HCEC 1CT (cell line): ENCODE measurements around the gene GARNL3.
A peak's percentile ranks its signal among the peaks of the same experiment; 100 is the strongest.

Experiments
- DNase-seq: peaks from one replicate; pipeline ENCODE4 v3.0.0-alpha.2; 2017

Gene GARNL3

GRCh38 chr9:127390248-127390545, 125.6 kb downstream of the GARNL3 start:
- no peak for DNase-seq

DNA sequence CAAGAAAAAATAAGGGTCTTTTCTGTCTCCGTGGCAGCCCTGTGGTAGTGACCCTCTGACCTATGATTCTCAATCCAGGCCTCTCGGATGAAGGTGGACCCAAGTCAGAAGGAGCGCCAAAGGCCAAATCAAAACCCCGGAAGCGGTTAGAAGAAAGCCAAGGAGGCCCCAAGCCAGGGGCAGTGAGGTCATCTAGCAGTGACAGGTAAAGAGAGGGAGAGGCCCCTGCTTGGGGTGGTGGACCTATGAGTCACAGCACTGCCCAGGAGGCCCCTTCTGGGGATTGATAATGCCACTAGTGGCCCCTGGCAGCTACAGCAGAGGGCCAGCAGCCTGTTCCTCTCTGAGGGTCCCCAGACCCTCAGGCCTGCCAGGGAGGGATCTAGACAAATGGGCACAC, 126.0 kb downstream of the GARNL3 start:
- no peak for DNase-seq

DNA sequence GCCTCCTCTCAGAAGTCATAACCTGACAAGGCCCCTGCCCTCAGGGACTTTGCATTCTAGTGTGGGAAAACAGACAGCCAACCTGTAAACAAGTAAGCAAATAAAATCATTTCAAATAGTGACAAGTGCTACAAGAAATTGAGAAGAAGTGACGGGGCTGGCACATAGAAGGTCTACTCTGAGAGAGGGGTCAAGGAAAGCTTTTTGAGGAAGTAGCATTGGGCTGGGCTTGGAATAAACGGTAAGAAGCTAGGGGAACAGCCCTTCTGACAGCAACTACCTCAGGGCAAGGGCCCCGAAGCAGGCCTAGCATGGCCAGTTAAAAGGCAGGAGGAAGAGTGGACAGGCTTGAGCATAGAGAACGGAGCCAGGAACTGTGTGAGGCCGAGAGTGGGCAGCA, 127.6 kb downstream of the GARNL3 start:
- DNase-seq, result no peak

- DNase-seq, result no peak
Observed at GRCh38 chr9:127392976-127393375, 128.4 kb downstream of the GARNL3 start.

DNA sequence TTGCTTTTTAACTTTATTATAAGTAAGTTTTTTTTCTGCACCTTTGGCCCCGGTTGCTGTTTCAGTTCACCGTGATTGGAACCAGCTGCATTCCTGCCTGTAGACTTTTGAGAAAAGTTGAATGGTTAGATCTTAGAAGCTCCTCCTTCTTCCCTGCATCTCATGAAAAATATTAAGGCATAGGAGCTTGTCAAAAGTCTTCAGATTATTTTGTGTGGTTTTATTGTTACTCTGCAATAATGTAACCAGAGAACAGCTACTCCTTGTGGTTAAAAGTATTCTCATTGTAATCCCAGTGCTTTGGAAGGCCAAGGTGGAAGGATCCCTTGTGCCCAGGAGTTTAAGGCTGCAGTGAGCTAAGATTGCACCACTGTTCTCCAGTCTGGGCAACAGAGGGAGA, 129.1 kb downstream of the GARNL3 start:
- DNase-seq, result peak; percentile 36

DNA sequence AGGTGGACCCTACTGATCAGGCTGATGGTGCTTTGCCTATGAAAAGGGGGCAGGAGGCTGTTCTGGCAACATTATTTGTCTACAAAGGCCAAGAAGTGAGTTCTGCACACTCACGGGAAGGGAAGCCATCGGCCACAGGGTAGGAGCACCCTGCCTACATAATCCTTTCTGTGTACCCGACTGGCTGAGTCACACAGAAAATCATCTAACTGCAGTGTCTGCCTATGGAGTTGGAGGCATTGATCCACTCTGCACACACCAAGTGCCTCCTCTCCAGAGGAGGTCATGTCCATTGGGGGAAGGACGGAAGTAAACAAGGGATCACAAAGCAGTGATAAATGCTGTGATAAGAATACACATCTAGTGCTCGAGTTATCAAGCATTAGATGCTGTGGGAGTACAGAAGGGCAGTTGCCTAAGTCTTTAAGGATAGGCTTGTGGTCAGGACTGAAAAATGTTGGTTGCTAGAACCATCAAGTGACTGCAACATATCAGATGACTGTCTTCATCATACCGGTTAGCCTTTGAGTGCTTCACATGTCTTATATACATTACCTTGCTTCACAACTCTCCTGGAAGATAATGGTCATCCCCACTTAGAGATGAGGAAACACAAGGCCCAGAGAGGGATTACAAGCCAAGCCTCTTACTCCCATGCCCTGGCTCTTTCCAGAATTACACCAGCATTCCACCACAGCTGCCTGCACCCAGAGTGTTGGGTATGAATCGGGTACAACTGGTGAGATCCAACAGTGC, 131.1 kb downstream of the GARNL3 start:
- no peak for DNase-seq

- DNase-seq, result no peak
Observed at GRCh38 chr9:127396253-127396807, 131.8 kb downstream of the GARNL3 start.

DNA sequence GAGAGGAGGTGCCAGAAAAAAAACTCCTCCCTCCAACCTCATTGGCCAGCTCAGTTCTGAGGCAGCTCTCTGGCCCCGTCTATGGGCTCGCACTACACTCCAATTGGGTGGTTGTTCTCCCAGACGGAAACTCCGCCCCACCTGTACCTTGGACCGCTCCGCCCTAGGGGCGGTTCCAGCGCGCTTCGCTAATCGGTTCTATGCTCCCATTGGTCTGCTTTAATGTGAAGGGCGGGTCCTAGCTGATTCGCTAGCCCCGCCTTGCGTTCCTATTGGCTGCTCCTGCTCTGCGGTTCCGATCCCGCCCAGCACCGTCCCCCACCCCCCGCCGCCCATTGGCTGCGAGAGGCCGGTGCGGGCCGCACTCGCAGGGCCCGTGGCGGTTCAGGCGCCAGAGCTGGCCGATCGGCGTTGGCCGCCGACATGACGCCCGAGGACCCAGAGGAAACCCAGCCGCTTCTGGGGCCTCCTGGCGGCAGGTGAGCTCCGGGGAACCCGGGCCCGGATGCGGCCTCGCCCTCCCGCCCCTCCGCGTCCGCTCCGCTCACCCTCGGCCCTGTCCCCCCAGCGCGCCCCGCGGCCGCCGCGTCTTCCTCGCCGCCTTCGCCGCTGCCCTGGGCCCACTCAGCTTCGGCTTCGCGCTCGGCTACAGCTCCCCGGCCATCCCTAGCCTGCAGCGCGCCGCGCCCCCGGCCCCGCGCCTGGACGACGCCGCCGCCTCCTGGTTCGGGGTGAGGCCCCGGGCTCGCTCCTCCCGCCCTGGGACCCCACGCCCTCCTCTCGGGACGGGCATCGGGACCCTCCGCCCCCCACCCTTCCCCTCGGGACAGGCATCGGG, 132.5 kb downstream of the GARNL3 start, which contains the start of gene SLC2A8:
SLC2A8 (plus strand) TSS at position 362 of the 838 bp plus-strand sequence; CDS start at position 424, 62 bp downstream.
- peak; percentile 81 for DNase-seq

- DNase-seq, result no peak
Observed at GRCh38 chr9:127397646-127398274, 133.2 kb downstream of the GARNL3 start.

DNA sequence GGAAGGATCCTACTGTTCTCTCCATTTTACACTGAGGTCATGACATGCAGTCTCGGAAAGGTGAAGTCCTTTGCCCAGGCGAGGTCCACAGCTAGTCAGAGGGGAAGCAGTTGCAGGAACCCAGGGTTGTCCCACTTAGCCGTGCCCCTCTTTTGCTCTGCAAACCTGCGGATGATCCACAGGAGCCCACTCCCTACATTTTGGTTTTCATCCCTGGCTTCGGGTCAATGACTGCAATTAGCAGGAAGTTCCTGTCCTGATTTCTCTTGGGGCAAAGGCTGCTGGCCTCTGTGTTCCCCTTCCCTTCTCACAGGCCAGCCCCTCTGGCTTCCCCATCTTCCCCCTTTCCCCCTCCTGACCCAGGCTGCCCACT, 133.7 kb downstream of the GARNL3 start:
- no peak for DNase-seq

DNA sequence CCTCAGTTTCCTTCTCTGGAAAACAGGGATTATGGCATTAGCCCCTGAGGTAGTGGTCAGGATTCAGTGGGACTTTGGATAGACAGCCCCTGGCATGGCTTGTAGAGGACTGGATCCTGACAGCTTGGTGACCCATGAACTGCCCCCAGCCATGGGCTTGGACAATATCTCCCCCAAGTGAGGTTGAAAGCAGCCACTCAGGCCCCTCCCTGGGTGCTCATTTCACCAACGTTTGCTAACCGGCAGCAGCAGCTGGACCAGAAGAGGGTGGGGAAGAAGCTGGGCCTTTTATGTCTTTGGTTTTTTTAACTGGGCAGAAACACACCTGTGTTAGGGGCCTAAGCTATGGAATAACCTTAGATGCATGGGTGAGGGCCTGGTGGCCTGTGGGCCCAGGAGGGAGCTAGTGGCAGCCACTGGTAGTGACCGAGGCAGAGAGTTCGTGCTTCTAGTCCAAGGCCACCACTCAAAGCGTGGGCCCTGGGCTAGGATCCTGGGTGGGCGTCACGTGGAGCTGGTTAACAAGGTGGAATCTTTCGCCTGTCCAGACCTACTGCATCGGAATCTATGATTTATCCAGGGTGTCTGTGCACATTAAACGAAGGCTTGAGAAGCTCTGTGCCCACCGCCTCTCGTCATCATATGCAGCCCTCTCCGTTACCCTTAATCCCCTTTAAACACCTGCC, 134.3 kb downstream of the GARNL3 start:
- no peak for DNase-seq

DNA sequence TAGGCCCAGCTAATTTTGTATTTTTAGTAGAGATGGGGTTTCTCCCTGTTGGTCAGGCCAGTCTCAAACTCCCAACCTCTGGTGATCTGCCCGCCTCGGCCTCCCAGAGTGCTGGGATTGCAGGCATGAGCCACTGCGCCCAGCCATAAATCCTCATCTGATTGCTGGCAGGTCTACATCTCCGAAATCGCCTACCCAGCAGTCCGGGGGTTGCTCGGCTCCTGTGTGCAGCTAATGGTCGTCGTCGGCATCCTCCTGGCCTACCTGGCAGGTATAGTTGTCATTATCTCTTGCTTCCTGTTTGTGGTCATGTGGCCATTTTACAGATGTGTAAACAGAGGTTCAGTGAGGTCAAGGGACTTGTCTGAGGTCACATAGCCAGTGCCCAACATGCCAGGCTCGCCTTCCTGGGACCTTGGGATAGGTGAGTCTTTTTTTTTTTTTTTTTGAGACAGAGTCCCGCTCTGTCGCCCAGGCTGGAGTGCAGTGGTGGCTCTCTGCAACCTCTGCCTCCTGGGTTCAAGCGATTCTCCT, 135.2 kb downstream of the GARNL3 start:
- no peak for DNase-seq

- no peak for DNase-seq
Observed at GRCh38 chr9:127402401-127403090, 138.0 kb downstream of the GARNL3 start.

- no peak for DNase-seq
Observed at GRCh38 chr9:127403507-127404192, 139.1 kb downstream of the GARNL3 start.

DNA sequence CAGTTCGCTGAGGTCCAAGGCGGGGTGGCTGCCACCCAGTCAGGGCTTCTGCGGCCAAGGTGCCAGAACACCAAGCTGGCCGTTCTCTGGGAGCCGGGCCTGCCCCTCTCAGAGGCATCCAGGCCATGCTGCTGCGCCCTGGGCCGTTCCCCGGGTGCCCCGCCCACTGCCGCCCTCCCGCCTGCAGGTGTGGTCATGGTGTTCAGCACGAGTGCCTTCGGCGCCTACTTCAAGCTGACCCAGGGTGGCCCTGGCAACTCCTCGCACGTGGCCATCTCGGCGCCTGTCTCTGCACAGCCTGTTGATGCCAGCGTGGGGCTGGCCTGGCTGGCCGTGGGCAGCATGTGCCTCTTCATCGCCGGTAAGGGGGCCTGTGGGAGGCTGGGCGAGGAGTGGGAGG, 140.1 kb downstream of the GARNL3 start:
- DNase-seq, result no peak

DNA sequence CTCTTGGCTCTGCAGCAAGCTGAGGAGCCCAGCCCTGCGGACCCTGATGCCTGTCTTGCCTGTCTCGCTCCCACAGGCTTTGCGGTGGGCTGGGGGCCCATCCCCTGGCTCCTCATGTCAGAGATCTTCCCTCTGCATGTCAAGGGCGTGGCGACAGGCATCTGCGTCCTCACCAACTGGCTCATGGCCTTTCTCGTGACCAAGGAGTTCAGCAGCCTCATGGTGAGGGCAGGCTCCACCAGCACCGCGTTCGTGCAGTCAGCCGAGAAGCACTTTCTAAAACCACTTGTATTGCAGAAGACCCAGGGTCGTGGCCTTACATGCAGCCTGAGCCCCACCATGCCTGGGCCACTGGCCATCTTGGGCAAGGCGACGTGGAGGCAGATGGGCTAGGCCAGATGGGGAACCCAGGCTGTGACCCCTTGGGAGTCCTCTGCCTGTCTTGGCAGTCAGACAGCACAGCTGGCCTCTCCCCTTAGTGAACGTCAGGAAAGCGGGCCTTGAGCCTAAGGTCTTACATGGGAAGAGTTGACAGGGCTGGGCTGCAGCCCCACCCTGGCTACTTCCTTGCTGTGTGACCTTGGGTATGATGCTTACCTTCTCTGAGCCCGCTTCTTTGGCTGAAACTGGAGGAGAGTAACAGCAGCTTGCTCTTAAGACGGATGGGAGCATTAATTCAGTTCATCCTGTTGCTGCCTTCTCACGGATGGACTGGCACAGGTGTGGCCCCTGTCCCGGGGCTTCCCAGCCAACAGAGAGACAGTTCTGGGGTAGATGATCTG, 141.0 kb downstream of the GARNL3 start:
- DNase-seq, result no peak

- no peak for DNase-seq
Observed at GRCh38 chr9:127406799-127407491, 142.4 kb downstream of the GARNL3 start.

DNA sequence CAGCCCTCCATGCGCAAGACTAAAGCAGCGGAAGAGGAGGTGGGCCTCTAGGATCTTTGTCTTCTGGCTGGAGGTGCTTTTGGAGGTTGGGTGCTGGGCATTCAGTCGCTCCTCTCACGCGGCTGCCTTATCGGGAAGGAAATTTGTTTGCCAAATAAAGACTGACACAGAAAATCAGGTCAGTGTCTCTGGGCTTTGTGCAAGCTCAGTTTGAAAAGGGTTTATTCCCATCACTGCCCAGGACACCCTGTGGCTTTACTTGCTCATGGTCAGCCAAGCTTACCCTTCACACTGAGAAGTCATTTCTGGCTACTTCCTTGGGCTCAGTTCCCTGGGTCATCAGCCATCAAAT, 142.9 kb downstream of the GARNL3 start:
- no peak for DNase-seq

GRCh38 chr9:127411122-127411521, 146.5 kb downstream of the GARNL3 start:
- no peak for DNase-seq

GRCh38 chr9:127415141-127415540, 150.6 kb downstream of the GARNL3 start:
- DNase-seq, result no peak
